Cerebellar cortex (tissue), 1 donor: Measurements from ENCODE around the gene TBC1D9B.

Source experiments
- DNase-seq: peaks from one replicate; pipeline ENCODE4 v3.0.0-alpha.2; 2015; ENCODE audit warnings: low spot score

Gene TBC1D9B

GRCh38 chr5:179907556-179908324 is at the start of gene TBC1D9B:
TSS of gene TBC1D9B (minus strand) at chr5:179907897. CDS start at chr5:179907821, 76 bp downstream.
- peak; percentile 53 for DNase-seq

GRCh38 chr5:179955630-179956029 is 47.9 kb upstream of the TBC1D9B start:
- DNase-seq = no peak

- no peak for DNase-seq
Measured at GRCh38 chr5:179955062-179955461, 47.4 kb upstream of the TBC1D9B start.

- DNase-seq = no peak
Measured at GRCh38 chr5:179954434-179954833, 46.7 kb upstream of the TBC1D9B start.

- no peak for DNase-seq
Measured at GRCh38 chr5:179953987-179954386, 46.3 kb upstream of the TBC1D9B start.

GRCh38 chr5:179936976-179937681 is 29.4 kb upstream of the TBC1D9B start:
- no peak for DNase-seq

- no peak for DNase-seq
Measured at GRCh38 chr5:179930788-179931473, 23.2 kb upstream of the TBC1D9B start.

GRCh38 chr5:179927824-179928223 is 20.1 kb upstream of the TBC1D9B start:
- DNase-seq = no peak

- DNase-seq = no peak
Measured at GRCh38 chr5:179926657-179927056, 19.0 kb upstream of the TBC1D9B start.

GRCh38 chr5:179923436-179923835 is 15.7 kb upstream of the TBC1D9B start:
- DNase-seq = no peak

GRCh38 chr5:179920175-179920574 is 12.5 kb upstream of the TBC1D9B start:
- DNase-seq = no peak

GRCh38 chr5:179919487-179920060 is 11.9 kb upstream of the TBC1D9B start:
- no peak for DNase-seq

- DNase-seq = no peak
Measured at GRCh38 chr5:179918742-179919486, 11.2 kb upstream of the TBC1D9B start.

GRCh38 chr5:179916523-179916922 is 8.8 kb upstream of the TBC1D9B start:
- no peak for DNase-seq

GRCh38 chr5:179915406-179915935 is 7.8 kb upstream of the TBC1D9B start:
- no peak for DNase-seq

- DNase-seq = no peak
Measured at GRCh38 chr5:179914032-179914755, 6.5 kb upstream of the TBC1D9B start.

- DNase-seq = no peak
Measured at GRCh38 chr5:179913461-179913860, 5.8 kb upstream of the TBC1D9B start.

GRCh38 chr5:179912951-179913350 is 5.3 kb upstream of the TBC1D9B start:
- peak; percentile 52 for DNase-seq

GRCh38 chr5:179912386-179912785 is 4.7 kb upstream of the TBC1D9B start:
- DNase-seq = peak; percentile 72

GRCh38 chr5:179909224-179909623 is 1.5 kb upstream of the TBC1D9B start:
- no peak for DNase-seq

- peak; percentile 37 for DNase-seq
Measured at GRCh38 chr5:179908528-179908927, 831 bp upstream of the TBC1D9B start.
